GM12874 (cell line): ENCODE results near the gene ZNF764.
A peak's percentile ranks its signal among the peaks of the same experiment; 100 is the strongest.

Experiments
- TF ChIP-seq, protein P1 (sequence below): IDR thresholded peaks from 2 replicates; pipeline ENCODE4 v1.5.1; 2011; ENCODE audit warnings: low read depth, mild to moderate bottlenecking, control low read depth, low read length, moderate library complexity; ENCODE audit not compliant: insufficient read depth

ZNF764 gene

DNA sequence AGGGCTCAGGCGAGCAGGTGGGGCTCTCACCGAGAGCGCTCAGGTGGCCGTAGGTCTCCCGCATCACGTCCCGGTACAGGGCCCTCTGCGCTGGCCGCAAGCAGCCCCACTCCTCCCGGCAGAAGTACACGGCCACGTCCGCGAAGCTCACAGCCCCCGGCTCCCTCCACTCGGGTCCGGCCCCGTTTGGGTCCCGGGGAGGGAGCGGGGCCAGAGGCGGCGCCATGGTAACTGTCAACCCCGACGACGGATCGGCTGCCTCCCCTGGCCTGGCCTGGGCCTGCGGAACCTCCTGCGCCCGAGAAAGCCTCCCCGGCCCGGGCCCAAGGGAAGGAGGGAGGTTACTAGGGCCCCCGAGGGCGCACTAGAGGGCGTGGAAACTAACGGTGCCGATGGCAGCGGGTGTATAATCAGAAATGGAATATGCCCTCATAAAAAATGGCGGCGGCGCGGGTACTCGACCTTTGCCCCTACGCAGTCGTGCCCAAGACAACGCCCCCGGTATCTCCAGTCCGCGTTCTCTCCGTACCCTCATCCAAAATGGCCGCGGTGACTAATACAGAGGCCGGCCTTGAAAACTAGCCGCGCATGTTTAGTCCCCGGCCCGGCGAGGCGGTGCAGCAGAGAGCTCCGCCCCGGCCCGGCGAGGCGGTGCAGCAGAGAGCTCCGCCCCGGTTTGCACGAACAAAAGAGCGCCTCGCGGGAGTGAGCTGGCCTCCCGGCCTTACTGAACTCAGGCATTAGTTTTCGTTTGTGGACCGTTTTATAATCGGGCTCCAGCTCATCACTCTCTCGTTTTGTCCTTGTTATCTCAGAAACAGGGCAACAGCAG lies at the start of gene ZNF764:
TSS of gene ZNF764 (minus strand) at position 418 of the 832 bp plus-strand sequence. CDS start at position 226, 192 bp downstream.
- TF ChIP-seq, protein P1, sequence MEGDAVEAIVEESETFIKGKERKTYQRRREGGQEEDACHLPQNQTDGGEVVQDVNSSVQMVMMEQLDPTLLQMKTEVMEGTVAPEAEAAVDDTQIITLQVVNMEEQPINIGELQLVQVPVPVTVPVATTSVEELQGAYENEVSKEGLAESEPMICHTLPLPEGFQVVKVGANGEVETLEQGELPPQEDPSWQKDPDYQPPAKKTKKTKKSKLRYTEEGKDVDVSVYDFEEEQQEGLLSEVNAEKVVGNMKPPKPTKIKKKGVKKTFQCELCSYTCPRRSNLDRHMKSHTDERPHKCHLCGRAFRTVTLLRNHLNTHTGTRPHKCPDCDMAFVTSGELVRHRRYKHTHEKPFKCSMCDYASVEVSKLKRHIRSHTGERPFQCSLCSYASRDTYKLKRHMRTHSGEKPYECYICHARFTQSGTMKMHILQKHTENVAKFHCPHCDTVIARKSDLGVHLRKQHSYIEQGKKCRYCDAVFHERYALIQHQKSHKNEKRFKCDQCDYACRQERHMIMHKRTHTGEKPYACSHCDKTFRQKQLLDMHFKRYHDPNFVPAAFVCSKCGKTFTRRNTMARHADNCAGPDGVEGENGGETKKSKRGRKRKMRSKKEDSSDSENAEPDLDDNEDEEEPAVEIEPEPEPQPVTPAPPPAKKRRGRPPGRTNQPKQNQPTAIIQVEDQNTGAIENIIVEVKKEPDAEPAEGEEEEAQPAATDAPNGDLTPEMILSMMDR, result 0 out of 2 replicates have a peak, but pooled peaks have one; percentile 31

DNA sequence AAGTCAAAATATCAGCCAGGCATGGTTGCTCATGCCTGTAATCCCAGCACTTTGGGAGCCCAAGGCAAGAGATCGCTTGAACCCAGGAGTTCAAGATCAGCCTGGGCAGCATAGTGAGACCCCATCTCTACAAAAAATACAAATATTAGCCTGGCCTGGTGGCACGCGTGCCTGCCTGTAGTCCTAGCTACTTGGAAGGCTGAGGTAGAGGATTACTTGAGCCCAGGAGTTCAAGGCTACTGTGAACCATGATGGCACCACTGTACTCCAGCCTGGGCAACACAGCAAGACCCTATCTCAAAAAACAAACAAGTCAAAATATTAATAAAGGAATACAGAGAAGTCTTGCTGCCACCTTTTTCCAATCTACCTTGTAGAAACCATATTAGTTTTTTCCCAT lies 47.8 kb upstream of the ZNF764 start:
- TF ChIP-seq, protein P1, result no peak

DNA sequence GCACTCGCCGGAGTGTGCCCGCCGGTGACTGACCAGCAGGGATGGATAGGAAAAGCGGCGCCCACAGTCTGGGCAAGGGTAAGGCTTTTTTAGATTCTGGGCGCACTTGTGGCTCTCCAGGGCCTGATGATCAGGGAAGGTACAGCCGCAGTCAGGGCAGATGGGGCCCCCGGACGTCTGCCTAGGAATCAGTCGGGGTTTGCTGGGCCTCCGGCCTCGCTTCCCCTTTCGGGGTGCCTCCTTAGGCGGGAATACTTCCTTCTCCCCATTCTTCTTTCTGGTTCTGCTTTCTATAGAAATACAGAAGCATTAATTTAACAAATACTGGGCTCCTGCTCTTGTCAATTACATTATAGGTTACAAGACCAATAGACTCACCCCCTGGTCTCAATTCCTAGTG lies 47.0 kb upstream of the ZNF764 start:
- TF ChIP-seq, protein P1, result no peak

DNA sequence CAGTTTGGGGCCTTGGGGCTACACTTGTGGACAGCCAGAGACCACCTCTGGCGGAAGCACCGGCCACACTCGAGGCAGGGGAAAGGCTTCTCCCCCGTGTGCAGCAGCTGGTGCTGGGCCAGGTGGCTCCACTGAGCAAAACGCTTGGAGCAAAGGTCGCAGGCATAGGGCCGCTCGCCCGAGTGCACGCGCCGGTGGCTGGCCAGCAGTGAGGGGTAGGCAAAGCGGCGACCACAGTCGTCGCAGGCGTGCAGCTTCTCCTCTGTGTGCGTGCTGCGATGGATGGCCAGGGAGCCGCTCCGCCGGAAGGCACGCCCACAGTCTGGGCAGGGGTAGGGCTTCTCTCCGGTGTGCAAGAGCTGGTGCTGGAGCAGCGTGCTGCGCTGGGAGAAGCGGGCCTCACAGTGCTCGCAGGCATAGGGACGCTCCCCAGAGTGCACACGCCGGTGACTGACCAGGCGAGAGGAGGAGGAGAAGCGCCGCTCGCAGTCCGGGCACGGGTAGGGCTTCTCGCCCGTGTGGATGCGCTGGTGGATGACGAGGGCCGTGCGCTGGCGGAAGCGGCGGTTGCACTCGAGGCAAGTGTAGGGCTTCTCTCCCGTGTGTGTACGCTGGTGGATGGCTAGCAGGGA lies 46.3 kb upstream of the ZNF764 start:
- TF ChIP-seq, protein P1, result no peak

DNA sequence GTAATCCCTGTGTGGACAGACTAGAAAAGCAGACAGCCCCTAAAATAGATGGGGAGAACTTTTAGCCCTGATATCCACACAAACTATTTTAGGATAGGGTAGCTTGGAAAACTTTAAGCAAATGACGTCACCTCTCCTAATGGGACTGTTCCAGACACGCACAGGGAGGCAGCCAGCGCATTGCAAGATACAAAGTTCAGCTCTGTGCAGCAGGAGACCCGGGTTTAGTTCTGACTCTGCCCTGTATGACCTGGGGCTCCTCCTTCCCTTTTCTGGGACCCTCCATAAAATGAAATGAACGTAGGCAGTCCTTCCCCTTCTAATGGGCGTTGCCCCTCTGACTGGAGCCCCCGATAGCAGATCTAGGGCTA lies 45.8 kb upstream of the ZNF764 start:
- TF ChIP-seq, protein P1, result no peak

DNA sequence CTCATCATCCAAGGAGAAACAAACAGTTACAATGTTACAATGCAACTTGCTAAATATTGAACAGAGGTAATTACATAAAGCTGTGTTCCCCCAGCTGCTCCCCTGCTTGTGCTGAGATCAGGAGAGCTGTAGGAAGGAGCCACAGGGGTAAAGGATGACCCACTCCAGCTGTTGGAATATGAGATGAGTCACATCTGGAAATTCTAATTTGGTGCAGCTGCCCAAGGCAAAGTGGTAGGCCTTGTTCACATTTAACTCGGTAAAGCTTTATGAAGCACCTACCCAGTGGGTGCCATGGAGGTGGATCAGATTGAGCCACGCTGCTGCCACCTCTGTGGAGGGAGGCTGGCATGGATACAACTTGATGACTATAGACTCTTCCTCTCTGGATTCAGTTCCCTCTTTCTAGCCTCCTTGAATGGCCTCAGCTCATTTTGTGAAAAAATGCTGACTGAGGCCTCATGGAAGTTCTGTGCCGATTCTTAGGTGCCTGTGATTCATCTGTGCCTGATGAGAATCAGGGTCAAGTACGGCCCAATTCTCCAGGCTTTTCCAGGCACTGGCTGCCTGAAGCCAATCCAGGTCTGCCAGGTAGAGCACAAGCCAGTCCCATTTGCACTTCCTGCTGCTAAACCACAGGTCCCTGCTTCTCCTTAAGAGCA lies 44.6 kb upstream of the ZNF764 start:
- TF ChIP-seq, protein P1, result no peak

DNA sequence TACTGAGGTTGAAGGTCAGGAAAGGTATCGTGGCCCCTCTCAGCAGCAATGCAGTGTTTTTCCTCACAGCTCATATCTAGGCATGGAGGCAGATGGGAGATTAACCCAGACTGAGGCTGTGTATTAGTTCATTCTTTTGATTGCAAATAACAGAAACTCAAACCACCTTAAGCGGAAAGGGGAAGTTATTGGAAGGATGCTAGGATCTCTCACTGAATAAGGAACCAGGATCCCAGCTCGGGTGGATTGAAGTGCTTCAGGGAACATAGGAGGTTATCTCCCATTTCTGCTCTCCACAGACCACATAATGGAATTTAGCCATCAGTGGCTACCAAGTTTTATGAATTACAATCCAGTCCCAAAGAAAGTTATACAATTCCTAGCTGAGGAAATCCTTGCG lies 43.8 kb upstream of the ZNF764 start:
- TF ChIP-seq, protein P1, result no peak
